Panc1 (cell line): ENCODE results near the gene FBXW8. TPM values are rescaled to one million over a fixed set of nuclear protein-coding genes. Genes with fewer than 3 reads are reported as not detected.
A peak's percentile ranks its signal among the peaks of the same experiment; 100 is the strongest.

Experiments
- ATAC-seq: fragments of 200-7000 bp; cut with Tn5 transposase; 2 replicates; pipeline ENCODE4 v1.9.1; 2020; ENCODE audit warnings: mild to moderate bottlenecking, moderate library complexity
- BruUV-seq: library from RNA; stranded (reverse); fragments of 400-500 nt; replicated peaks from 2 replicates; lab custom pipeline; 2021; lab: Mats Ljungman, UMichigan
- CTCF ChIA-PET: fragments of 300-600 bp; sonication (Branson Sonifier 250); formaldehyde crosslinking; loops from one replicate; lab custom pipeline; 2022; ENCODE audit warnings: antibody characterized with exemption; lab: Charles Lee
- POLR2A ChIA-PET: fragments of 300-600 bp; sonication (Branson Sonifier 250); formaldehyde crosslinking; loops from one replicate; lab custom pipeline; 2022; ENCODE audit warnings: antibody characterized with exemption; lab: Charles Lee
- DNase-seq: peaks from one replicate; pipeline ENCODE4 v3.0.0-alpha.2; 2010; ENCODE audit warnings: low read depth, low spot score
- H3K27ac ChIP-seq: 2 replicates; pipeline ENCODE4 v1.5.1; 2011; ENCODE audit warnings: mild to moderate bottlenecking, low read length, inconsistent platforms
- H3K27me3 ChIP-seq: fragments of 200-500 bp; sonication (Bioruptor generic); 2 replicates; pipeline ENCODE4 v1.6.0; 2014; ENCODE audit warnings: low read length, inconsistent platforms; ENCODE audit not compliant: control insufficient read depth, insufficient read depth
- H3K36me3 ChIP-seq: fragments of 200-500 bp; sonication (Bioruptor generic); 2 replicates; pipeline ENCODE4 v1.5.1; 2014; ENCODE audit warnings: inconsistent platforms, mild to moderate bottlenecking, low read length, moderate library complexity; ENCODE audit not compliant: control insufficient read depth, insufficient read depth
- H3K4me1 ChIP-seq: 2 replicates; pipeline ENCODE4 v1.5.1; 2011; ENCODE audit warnings: inconsistent platforms, mild to moderate bottlenecking, low read length, moderate library complexity; ENCODE audit not compliant: control insufficient read depth, insufficient read depth
- H3K4me3 ChIP-seq, 2 experiments: 2 replicates each; pipeline ENCODE4 v1.5.1; 2011 to 2012; ENCODE audit warnings: low read depth in 2 of 2, low read length in 2 of 2, mild to moderate bottlenecking in 2 of 2, inconsistent platforms in 1 of 2, moderate library complexity in 1 of 2
- H3K9me3 ChIP-seq: fragments of 200-500 bp; sonication (Bioruptor generic); 2 replicates; pipeline ENCODE4 v1.5.1; 2014; ENCODE audit warnings: low read depth, mild to moderate bottlenecking, inconsistent platforms, low read length, moderate library complexity; ENCODE audit not compliant: control insufficient read depth, insufficient read depth
- CTCF ChIP-seq: fragments of 450-650 bp; IDR thresholded peaks from 2 replicates; pipeline ENCODE4 v1.5.1; 2017; ENCODE audit warnings: mild to moderate bottlenecking
- POLR2AphosphoS5 ChIP-seq: IDR thresholded peaks from 2 replicates; pipeline ENCODE4 v1.6.1; 2012; ENCODE audit warnings: mild to moderate bottlenecking, low read depth, low read length, moderate library complexity
- REST ChIP-seq, 2 experiments: IDR thresholded peaks; 2 replicates each; pipeline ENCODE4 v1.6.1; 2011 to 2012; ENCODE audit warnings: low read depth in 2 of 2, control low read depth in 1 of 2, low read length in 1 of 2, mild to moderate bottlenecking in 1 of 2, moderate library complexity in 1 of 2; ENCODE audit not compliant: insufficient read depth in 1 of 2
- SIN3A ChIP-seq: IDR thresholded peaks from 2 replicates; pipeline ENCODE4 v1.6.1; 2012; ENCODE audit warnings: low read depth, mild to moderate bottlenecking, low read length, moderate library complexity, borderline replicate concordance; ENCODE audit not compliant: insufficient read depth
- TCF7L2 ChIP-seq: IDR thresholded peaks from 2 replicates; pipeline ENCODE4 v1.6.1; 2011; ENCODE audit warnings: mild to moderate bottlenecking, low read depth, low read length, inconsistent platforms
- in situ Hi-C: cut with HindIII; loops from 2 replicates; pipeline ENCODE4 v1.10.0; 2016; ENCODE audit warnings: low sequenced_read_pairs, low pct_unique_long_range_greater_than_20kb
- intact Hi-C: fragments of 100-400 bp; cut with micrococcal nuclease; formaldehyde crosslinking; loops from one replicate; pipeline ENCODE4 v1.10.0; 2022; ENCODE audit not compliant: unreplicated experiment
- total RNA-seq: library from RNA; stranded (reverse); gene quantifications from one replicate; pipeline ENCODE4 v1.2.1, GENCODE V29; 2021; ENCODE audit not compliant: unreplicated experiment

Gene FBXW8
- total RNA-seq, 1 experiment from 2014 or later = 18.0 TPM

GRCh38 chr12:117059156-117059555, 148.4 kb downstream of the FBXW8 start:
- ATAC-seq (no peak), DNase-seq (no peak)
- no peaks in the 10 kb centered on the region for H3K36me3 ChIP-seq
- TF ChIP-seq POLR2AphosphoS5 (no peak), SIN3A (no peak), TCF7L2 (no peak), CTCF (no peak), REST (IDR thresholded peaks at IDR 0.05; ENCODE audit: insufficient read depth in 1 of 2, low read depth in 2 of 2, low read length in 1 of 2) (no peak)
- ChIA-PET CTCF (no interaction called here), POLR2A (no interaction called here)
- BruUV-seq = no TSS peak
- H3K27me3 ChIP-seq = no peaks in the 10 kb centered on the region
- H3K4me1 ChIP-seq = no peaks in the 10 kb centered on the region
- in situ Hi-C loops (no loop called here), intact Hi-C loops (no loop called here)
- no peaks in the 10 kb centered on the region for H3K9me3 ChIP-seq
- no peak overlapping the region for H3K27ac ChIP-seq
- no peak overlapping the region for H3K4me3 ChIP-seq

GRCh38 chr12:117060246-117060928, 149.6 kb downstream of the FBXW8 start:
- ATAC-seq = peak; percentile 50
- Histone ChIP-seq H3K4me1 (no peaks in the 10 kb centered on the region), H3K27ac (no peak overlapping the region), H3K27me3 (no peaks in the 10 kb centered on the region), H3K9me3 (no peaks in the 10 kb centered on the region), H3K36me3 (no peaks in the 10 kb centered on the region), H3K4me3 (no peak overlapping the region)
- no TSS peak for BruUV-seq
- intact Hi-C loops (no loop called here), in situ Hi-C loops (no loop called here)
- ChIA-PET CTCF (interaction anchor here (0.6 kb wide), 1 partner anchor 11 kb away, joined by 3 read pairs; no protein-coding TSS in a partner anchor), POLR2A (no interaction called here)
- DNase-seq = no peak
- TF ChIP-seq SIN3A (no peak), TCF7L2 (no peak), CTCF (no peak), REST (IDR thresholded peaks at IDR 0.05; ENCODE audit: insufficient read depth in 1 of 2, low read depth in 2 of 2, low read length in 1 of 2) (no peak), POLR2AphosphoS5 (no peak)
